HG02798 (cell line): ENCODE results near the gene KCNJ12.
"Not testable (repeated sequence)": the region's sequence is repeated elsewhere in the genome, so short reads cannot be mapped to it uniquely, and the experiment has no call there.

Experiments used
- ATAC-seq: cut with Tn5 transposase; IDR thresholded peaks from one replicate; pipeline ENCODE4 v1.9.1; 2021; ENCODE audit warnings: mild to moderate bottlenecking; ENCODE audit not compliant: unreplicated experiment, poor library complexity

KCNJ12 gene

GRCh38 chr17:21381076-21381706, 5.0 kb downstream of the KCNJ12 start:
- ATAC-seq, result no peak

- ATAC-seq, result no peak
Observed at GRCh38 chr17:21382560-21383495, 6.7 kb downstream of the KCNJ12 start.

GRCh38 chr17:21385281-21385845, 9.2 kb downstream of the KCNJ12 start:
- ATAC-seq, result no peak

- ATAC-seq, result no peak
Observed at GRCh38 chr17:21387616-21388015, 11.5 kb downstream of the KCNJ12 start.

GRCh38 chr17:21388066-21388465, 11.9 kb downstream of the KCNJ12 start:
- no peak for ATAC-seq

GRCh38 chr17:21388944-21389343, 12.8 kb downstream of the KCNJ12 start:
- no peak for ATAC-seq

GRCh38 chr17:21389394-21389793, 13.2 kb downstream of the KCNJ12 start:
- ATAC-seq, result no peak

GRCh38 chr17:21390294-21390693, 14.1 kb downstream of the KCNJ12 start:
- ATAC-seq, result no peak

- ATAC-seq, result no peak
Observed at GRCh38 chr17:21392266-21392665, 16.1 kb downstream of the KCNJ12 start.

GRCh38 chr17:21394265-21394664, 18.1 kb downstream of the KCNJ12 start:
- no peak for ATAC-seq

GRCh38 chr17:21395764-21396163, 19.6 kb downstream of the KCNJ12 start:
- no peak for ATAC-seq

GRCh38 chr17:21396237-21396636, 20.1 kb downstream of the KCNJ12 start:
- no peak for ATAC-seq

- no peak for ATAC-seq
Observed at GRCh38 chr17:21397341-21398190, 21.4 kb downstream of the KCNJ12 start.

GRCh38 chr17:21399474-21400186, 23.5 kb downstream of the KCNJ12 start:
- no peak for ATAC-seq

GRCh38 chr17:21400187-21400569, 24.0 kb downstream of the KCNJ12 start:
- not testable (repeated sequence) for ATAC-seq

GRCh38 chr17:21400816-21401593, 24.8 kb downstream of the KCNJ12 start:
- no peak for ATAC-seq

GRCh38 chr17:21402166-21402571, 26.0 kb downstream of the KCNJ12 start:
- ATAC-seq, result not testable (repeated sequence)

- not testable (repeated sequence) for ATAC-seq
Observed at GRCh38 chr17:21402926-21403325, 26.8 kb downstream of the KCNJ12 start.

GRCh38 chr17:21404106-21404505, 27.9 kb downstream of the KCNJ12 start:
- ATAC-seq, result not testable (repeated sequence)
